ENCODE measurements around the gene RGS4.

RGS4 gene

GRCh38 chr1:163106364-163106987 is 37.3 kb downstream of the RGS4 start:
- DNase-seq, result no peak

- DNase-seq, result no peak
Observed at GRCh38 chr1:163107655-163108054, 38.5 kb downstream of the RGS4 start.

GRCh38 chr1:163115887-163116286 is 46.7 kb downstream of the RGS4 start:
- no peak for DNase-seq

- no peak for DNase-seq
Observed at GRCh38 chr1:163119707-163120106, 50.5 kb downstream of the RGS4 start.

GRCh38 chr1:163120372-163120771 is 51.2 kb downstream of the RGS4 start:
- DNase-seq, result no peak

GRCh38 chr1:163124812-163125211 is 55.7 kb downstream of the RGS4 start:
- no peak for DNase-seq
